Cardiac septum (tissue), 1 donor: ENCODE measurements around the gene SLC13A3. TPM values are rescaled to one million over a fixed set of nuclear protein-coding genes. Genes with fewer than 3 reads are reported as not detected.

ENCODE experiments used
- DNase-seq: peaks from one replicate; pipeline ENCODE4 v3.0.0-alpha.2; 2020; ENCODE audit warnings: low spot score
- intact Hi-C: fragments of 100-400 bp; cut with DNase I; formaldehyde crosslinking; loops from one replicate; pipeline ENCODE4 v1.14.0; 2022
- total RNA-seq: library from RNA; stranded (reverse); fragmentation: NEBNext Ultra II Directional; extraction: Animal tissue kit (Norgen Biotek cat#: 25700); gene quantifications from one replicate; pipeline ENCODE4 v1.2.1, GENCODE V29; 2021
- donor health status: DM: no; HTN: no; CAD: no.

SLC13A3 gene
- total RNA-seq, 1 donor from 2014 or later = 0.57 TPM

DNA sequence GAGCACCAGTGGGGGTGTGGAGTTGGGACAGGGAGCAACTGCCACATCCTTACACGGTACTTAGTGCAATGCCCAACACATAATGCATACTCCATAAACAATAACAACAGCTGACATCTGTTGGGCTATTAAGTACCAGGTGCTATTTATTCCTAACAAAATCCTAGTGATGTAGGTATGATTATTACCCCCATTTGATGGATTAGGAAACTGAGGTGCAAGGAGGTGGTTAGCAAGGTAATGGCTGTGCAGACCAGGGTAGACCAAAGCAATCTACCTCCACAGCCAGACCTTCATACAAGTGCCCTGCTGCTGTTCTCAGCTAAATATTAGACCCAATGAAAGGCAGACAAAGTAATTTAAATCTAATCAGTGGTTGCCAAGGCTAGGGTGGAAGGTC is 36.8 kb downstream of the SLC13A3 start:
- intact Hi-C loops = no loop called here
- no peak for DNase-seq

- no peak for DNase-seq
- intact Hi-C loops = no loop called here
Measured at GRCh38 chr20:46610145-46610544, 41.1 kb downstream of the SLC13A3 start.

DNA sequence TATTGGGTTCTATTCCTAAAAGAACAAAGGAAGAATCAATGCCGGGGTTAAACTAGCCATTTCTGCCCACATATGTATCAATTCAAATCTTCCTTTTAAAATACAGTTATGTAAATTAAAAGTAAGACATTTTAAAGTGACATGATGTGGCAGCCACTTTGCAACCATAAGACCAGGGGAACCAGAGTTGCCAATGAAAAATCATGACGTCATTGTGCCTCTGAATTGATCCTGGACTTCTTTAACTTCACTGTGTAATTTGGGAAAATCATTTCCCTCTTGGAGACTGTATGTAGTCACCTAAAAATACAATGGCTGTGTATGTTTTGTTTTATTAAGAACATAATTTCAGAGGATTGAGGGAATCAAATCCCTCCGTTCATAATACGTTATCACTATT is 42.2 kb downstream of the SLC13A3 start:
- intact Hi-C loops = no loop called here

GRCh38 chr20:46607849-46608497 is 43.3 kb downstream of the SLC13A3 start:
- DNase-seq = no peak
- intact Hi-C loops = no loop called here

More for the DNA sequence above, 42.2 kb downstream of the SLC13A3 start:
- no peak for DNase-seq

GRCh38 chr20:46607191-46607848 is 43.9 kb downstream of the SLC13A3 start:
- intact Hi-C loops = no loop called here
- DNase-seq = no peak

DNA sequence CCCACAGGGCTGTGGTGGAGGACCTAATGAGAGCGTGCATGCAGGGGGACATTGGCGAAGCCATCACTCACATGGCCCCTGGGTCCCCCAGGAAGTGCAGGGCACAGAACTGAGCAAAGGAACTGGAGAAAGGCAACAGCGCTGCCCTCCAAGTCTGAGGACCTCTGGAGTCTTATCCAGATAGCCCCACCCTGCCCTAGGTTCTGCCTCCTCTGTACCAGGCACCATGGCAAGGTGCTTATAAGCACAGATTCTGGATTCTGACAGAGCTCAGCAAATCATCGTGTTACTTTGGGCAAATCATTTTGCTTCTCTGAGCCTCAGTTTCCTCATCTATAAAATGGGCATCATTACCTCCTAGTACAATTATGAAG is 44.5 kb downstream of the SLC13A3 start:
- intact Hi-C loops = no loop called here
- DNase-seq = no peak

DNA sequence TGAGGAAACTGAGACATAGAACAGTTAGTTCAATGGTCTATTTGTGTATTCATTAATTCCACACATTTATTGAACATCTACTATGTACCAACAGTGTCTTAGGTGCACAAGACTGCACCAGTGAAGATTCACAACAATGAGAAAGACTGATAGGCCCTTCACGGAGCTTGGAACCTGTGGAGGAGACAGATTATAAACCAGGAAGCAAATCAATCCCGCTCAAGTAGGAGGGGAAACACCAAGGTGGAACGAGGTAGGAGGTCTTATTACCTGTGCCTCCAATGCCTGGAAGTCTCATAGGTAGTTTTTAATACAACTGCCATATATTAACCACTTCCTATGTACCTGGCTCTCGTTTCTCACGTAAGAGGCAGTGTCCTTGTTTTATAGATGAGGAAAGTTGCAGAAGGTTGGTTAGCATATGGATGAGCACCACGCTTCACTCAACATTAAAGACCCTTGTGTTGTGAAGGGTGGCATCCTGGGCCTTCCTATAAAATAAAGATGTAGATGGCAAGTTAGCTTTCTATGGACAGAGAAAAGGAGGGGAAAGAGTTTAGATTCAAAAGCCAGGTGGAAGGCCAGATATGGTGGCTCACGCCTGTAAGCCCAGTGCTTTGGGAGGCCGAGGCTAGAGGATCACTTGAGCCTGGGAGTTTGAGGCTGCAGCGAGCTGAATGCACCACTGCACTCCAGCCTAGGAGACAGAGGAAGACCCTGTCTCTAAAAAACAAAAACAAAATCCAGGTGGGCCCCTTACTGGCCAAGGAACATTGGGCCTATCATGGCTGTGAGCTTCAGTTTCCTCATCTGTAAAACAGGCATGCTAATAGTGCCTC is 45.1 kb downstream of the SLC13A3 start:
- DNase-seq = no peak
- intact Hi-C loops = no loop called here

DNA sequence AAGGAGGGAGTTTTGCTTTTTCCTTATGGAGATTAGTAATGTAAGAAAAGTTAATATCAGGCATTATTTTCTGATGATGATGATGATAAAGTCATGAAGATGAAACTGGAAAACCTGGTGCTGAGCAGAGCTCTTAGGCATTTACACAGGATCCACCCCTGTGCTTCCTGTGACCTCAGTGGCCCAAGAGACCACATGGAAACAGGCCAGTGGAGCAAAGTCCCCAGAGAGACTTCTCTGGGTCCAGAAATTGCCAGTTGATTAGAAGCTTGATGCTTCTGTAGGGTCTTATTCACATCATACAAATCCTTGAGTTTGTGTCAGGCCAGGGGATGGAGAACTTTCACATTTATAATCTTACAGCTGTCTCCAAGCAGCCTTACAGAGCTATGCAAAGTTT is 46.1 kb downstream of the SLC13A3 start:
- no peak for DNase-seq
- intact Hi-C loops = no loop called here

GRCh38 chr20:46604551-46605133 is 46.6 kb downstream of the SLC13A3 start:
- DNase-seq = no peak
- intact Hi-C loops = no loop called here

GRCh38 chr20:46602429-46602828 is 48.8 kb downstream of the SLC13A3 start:
- intact Hi-C loops = no loop called here
- DNase-seq = no peak

GRCh38 chr20:46601603-46602122 is 49.6 kb downstream of the SLC13A3 start:
- intact Hi-C loops = no loop called here
- no peak for DNase-seq

- intact Hi-C loops = no loop called here
- DNase-seq = no peak
Measured at GRCh38 chr20:46600286-46600752, 50.9 kb downstream of the SLC13A3 start.

- intact Hi-C loops = no loop called here
- DNase-seq = no peak
Measured at GRCh38 chr20:46599227-46599987, 51.9 kb downstream of the SLC13A3 start.

DNA sequence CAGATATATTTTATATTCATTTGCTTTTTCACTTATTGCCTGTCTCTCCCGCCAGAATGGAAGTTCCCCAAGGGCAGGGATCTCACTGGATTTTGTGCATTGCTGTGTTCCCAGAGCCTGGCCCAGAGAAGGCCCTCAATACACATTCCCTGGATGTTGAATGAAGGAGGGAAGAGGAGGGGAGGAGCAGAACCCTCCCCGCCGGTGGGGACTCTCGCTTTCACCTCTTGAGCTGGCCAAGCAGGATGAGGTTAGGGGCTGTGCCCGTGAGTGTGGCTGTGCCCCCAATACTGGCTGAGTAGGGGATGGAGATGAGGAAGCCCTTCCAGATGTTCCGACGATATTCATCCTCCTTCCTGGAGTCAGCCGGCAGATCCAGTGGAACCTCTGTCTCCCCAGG is 55.3 kb downstream of the SLC13A3 start:
- intact Hi-C loops = no loop called here
- no peak for DNase-seq

DNA sequence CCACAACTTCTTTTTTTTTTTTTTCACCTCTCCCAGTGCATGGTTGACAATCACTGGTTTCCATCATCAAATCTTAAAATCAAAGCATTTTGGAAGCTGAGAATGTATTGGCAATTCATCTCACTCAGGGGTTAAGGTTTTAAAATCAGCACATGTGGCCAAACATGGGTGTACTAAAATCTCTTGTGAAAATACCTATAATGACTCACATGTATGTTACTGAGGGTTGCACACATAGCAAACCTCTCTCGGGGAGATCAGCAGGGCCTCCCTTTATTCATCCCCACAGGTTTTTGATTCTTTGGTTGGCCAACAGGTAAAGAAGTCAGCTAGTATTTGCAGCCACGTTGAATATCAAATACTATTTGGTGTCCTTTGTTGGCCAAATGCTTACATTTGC is 56.5 kb downstream of the SLC13A3 start:
- intact Hi-C loops = no loop called here
- no peak for DNase-seq

DNA sequence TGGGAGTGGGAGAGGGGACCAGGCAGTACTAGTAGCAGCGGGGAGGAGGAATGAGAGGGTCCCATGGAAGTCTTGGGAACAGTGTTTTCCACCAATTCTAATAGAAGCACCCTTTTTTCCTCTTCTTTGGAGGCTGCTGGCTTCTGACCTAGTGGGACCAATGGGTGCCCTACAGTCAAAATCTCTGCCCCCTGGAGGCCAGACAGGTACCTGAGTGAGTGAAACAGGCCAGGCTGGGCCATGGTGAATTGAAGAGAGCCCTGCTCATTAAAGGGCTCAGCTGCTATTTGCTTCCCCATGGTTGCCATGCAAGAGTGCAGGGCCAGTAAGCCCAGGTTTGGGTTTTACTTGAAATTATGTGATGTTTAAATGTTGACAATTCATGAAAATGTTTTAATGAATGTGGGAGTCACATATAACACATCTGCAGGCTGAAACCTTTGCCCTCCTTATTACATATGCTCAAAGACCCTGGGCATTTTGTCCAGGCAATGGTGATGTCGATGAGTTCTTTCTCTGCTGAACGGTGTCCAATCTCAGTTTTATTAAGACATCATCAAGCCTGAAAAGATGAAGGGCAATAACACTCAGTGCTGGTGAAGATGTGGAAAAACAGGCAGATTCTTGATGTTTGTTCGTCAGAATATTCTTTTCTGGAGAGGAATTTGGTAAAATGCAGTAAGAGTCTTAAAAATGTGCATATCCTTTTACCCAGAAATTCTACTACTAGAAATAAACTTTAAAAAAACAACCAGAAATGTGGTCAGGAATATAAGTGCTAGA is 58.5 kb downstream of the SLC13A3 start:
- intact Hi-C loops = no loop called here

DNA sequence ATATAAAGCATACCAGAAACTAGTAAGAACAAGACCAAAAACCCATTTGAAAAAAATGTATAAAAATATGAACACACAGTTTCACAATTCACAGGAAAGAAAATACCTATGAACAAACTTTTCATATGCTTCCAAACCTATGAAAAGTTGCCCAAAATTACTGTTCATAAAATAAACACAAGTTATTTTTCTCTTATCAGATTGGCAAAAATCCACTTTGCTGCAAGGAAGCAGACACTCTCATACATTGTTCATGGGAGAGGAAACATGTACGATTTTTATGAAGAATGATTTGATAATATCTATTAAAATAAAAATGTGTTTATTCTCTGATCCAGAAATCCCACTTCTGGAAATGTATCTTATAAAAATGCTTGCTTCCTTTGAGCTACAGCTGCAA is 60.8 kb downstream of the SLC13A3 start:
- no peak for DNase-seq
- intact Hi-C loops = no loop called here

More for the DNA sequence above, 58.5 kb downstream of the SLC13A3 start:
- DNase-seq = no peak
